K562 (cell line): Measurements from ENCODE around the gene SRP72. TPM values are rescaled to one million over a fixed set of nuclear protein-coding genes. Genes with fewer than 3 reads are reported as not detected.

Experiments
- FIP1L1 ChIP-seq: fragments of 200-400 bp; formaldehyde crosslinking; IDR thresholded peaks from 2 replicates; pipeline ENCODE4 v1.6.1; 2018; ENCODE audit warnings: mild to moderate bottlenecking, low read depth, low read length; ENCODE audit not compliant: poor library complexity, severe bottlenecking
- FOSL1 ChIP-seq: fragments of 200-800 bp; sonication (Bioruptor generic); conservative IDR thresholded peaks from 2 replicates; pipeline ENCODE4 v1.6.1; 2016; ENCODE audit warnings: missing genetic modification characterization, missing compliant biosample characterization
- HCFC1 ChIP-seq: IDR thresholded peaks from 2 replicates; pipeline ENCODE4 v1.6.1; 2012; ENCODE audit warnings: low read depth, low read length, improper control_type of control experiment
- HDAC2 ChIP-seq: fragments of 450-650 bp; IDR thresholded peaks from 2 replicates; pipeline ENCODE4 v1.6.1; 2016; ENCODE audit warnings: mild to moderate bottlenecking
- HDAC3 ChIP-seq: fragments of 450-650 bp; IDR thresholded peaks from 2 replicates; pipeline ENCODE4 v1.6.1; 2018; ENCODE audit warnings: borderline replicate concordance, mild to moderate bottlenecking, moderate library complexity; ENCODE audit not compliant: partially characterized antibody
- HLTF ChIP-seq: fragments of 450-650 bp; IDR thresholded peaks from 2 replicates; pipeline ENCODE4 v1.6.1; 2016
- HMG20B ChIP-seq: fragments of 250-450 bp; sonication (Bioruptor Pico); IDR thresholded peaks from 2 replicates; pipeline ENCODE4 v1.5.0; 2021; ENCODE audit warnings: mild to moderate bottlenecking
- KAT2B ChIP-seq: IDR thresholded peaks from one replicate; pipeline ENCODE4 v1.6.1; 2012; ENCODE audit warnings: low read depth, mild to moderate bottlenecking, control low read depth, inconsistent platforms, low read length, moderate library complexity
- RBM14 ChIP-seq: fragments of 200-400 bp; formaldehyde crosslinking; IDR thresholded peaks from 2 replicates; pipeline ENCODE4 v1.6.1; 2018; ENCODE audit warnings: low read depth, mild to moderate bottlenecking, low read length, moderate library complexity, borderline replicate concordance; ENCODE audit not compliant: insufficient read depth
- RBM15 ChIP-seq: fragments of 200-400 bp; formaldehyde crosslinking; IDR thresholded peaks from 2 replicates; pipeline ENCODE4 v1.6.1; 2018; ENCODE audit warnings: mild to moderate bottlenecking, low read length, moderate library complexity; ENCODE audit not compliant: insufficient read depth
- SIRT6 ChIP-seq: IDR thresholded peaks from one replicate; pipeline ENCODE4 v1.6.1; 2012; ENCODE audit warnings: low read depth, mild to moderate bottlenecking, control low read depth, inconsistent platforms, low read length, moderate library complexity
- TBP ChIP-seq: optimal IDR thresholded peaks from 2 replicates; pipeline ENCODE3; 2011; ENCODE audit warnings: low read depth, low read length, improper control_type of control experiment
- YY1 ChIP-seq, 3 experiments: IDR thresholded peaks; 2 replicates each; pipeline ENCODE4 v1.6.1; 2011; ENCODE audit warnings: low read length in 2 of 3, mild to moderate bottlenecking in 2 of 3, moderate library complexity in 2 of 3, borderline replicate concordance in 1 of 3, control low read depth in 1 of 3, low read depth in 1 of 3; ENCODE audit not compliant: insufficient read depth in 3 of 3, insufficient replicate concordance in 2 of 3, control insufficient read depth in 1 of 3, insufficient read length in 1 of 3; ENCODE audit errors: extremely low read depth in 1 of 3
- ZBTB1 ChIP-seq: sonication (generic); formaldehyde crosslinking; IDR thresholded peaks from 2 replicates; pipeline ENCODE4 v1.8.1; 2023; ENCODE audit warnings: missing genetic modification reagents, low read depth, mild to moderate bottlenecking, borderline replicate concordance
- ZC3H4 ChIP-seq: sonication (generic); formaldehyde crosslinking; IDR thresholded peaks from 2 replicates; pipeline ENCODE4 v1.9.0; 2021; ENCODE audit warnings: missing genetic modification reagents, borderline replicate concordance
- ZKSCAN3 ChIP-seq: fragments of 250-450 bp; sonication (Bioruptor Pico); IDR thresholded peaks from 2 replicates; pipeline ENCODE4 v1.4.0; 2020
- ZNF140 ChIP-seq: fragments of 250-450 bp; sonication (Bioruptor Pico); IDR thresholded peaks from 2 replicates; pipeline ENCODE4 v1.8.0; 2021; ENCODE audit warnings: moderate library complexity, mild to moderate bottlenecking, inconsistent platforms
- ZNF589 ChIP-seq: fragments of 200-800 bp; sonication (Bioruptor generic); IDR thresholded peaks from 2 replicates; pipeline ENCODE4 v1.6.1; 2016; ENCODE audit warnings: low read depth, missing genetic modification characterization, missing compliant biosample characterization
- ZNF764 ChIP-seq: fragments of 250-450 bp; sonication (Bioruptor Pico); IDR thresholded peaks from 2 replicates; pipeline ENCODE4 v1.4.0; 2020; ENCODE audit warnings: low read depth, mild to moderate bottlenecking, moderate library complexity
- polyA plus RNA-seq, 8 experiments: library from polyadenylated mRNA; depleted of rRNA in 4 of 8; stranded (reverse) in 5 of 8; unstranded in 3 of 8; fragments of >200 nt; fragmentation: Nextera tagmentation in 2 of 8; fragmentation: Illumina TruSeq in 1 of 8; extraction: Ambion mirVana in 2 of 8; extraction: Trizol in 1 of 8; gene quantifications; 2 replicates each; pipeline versions ENCODE4 v1.2.1 to v1.2.3, GENCODE V29; 2011 to 2014; ENCODE audit warnings: inconsistent platforms in 1 of 8, missing spikeins in 1 of 8
- total RNA-seq, 7 experiments: library from RNA; depleted of rRNA in 6 of 7; stranded (reverse); fragments of >200 nt in 6 of 7; fragmentation: Illumina TruSeq in 2 of 7; extraction: Trizol in 2 of 7; gene quantifications; 2 replicates each; pipeline versions ENCODE4 v1.2.1 to v1.2.3, GENCODE V29; 2011 to 2021; ENCODE audit warnings: low replicate concordance in 1 of 7
- TF ChIP-seq, protein P1 (sequence below): sonication (generic); formaldehyde crosslinking; IDR thresholded peaks from 2 replicates; pipeline ENCODE4 v1.8.1; 2022; ENCODE audit warnings: missing genetic modification reagents
- TF ChIP-seq, protein P2 (sequence below): fragments of 250-450 bp; sonication (Bioruptor Pico); IDR thresholded peaks from 2 replicates; pipeline ENCODE4 v1.8.0; 2022; ENCODE audit warnings: moderate library complexity, mild to moderate bottlenecking, inconsistent platforms
- TF ChIP-seq, protein P3 (sequence below): fragments of 250-450 bp; sonication (Bioruptor Pico); IDR thresholded peaks from 2 replicates; pipeline ENCODE4 v1.8.0; 2021; ENCODE audit warnings: moderate library complexity, mild to moderate bottlenecking, inconsistent platforms
- TF ChIP-seq, protein P4 (sequence below): sonication (generic); formaldehyde crosslinking; IDR thresholded peaks from 2 replicates; pipeline ENCODE4 v1.8.0; 2023; ENCODE audit warnings: mild to moderate bottlenecking, missing genetic modification reagents

SRP72 gene
- total and polyA plus RNA-seq, 9 of the 15 experiments (the other 6 are each of a cell fraction or from before 2014, with no cell fraction given) = 124 to 341 (median 202) TPM

DNA sequence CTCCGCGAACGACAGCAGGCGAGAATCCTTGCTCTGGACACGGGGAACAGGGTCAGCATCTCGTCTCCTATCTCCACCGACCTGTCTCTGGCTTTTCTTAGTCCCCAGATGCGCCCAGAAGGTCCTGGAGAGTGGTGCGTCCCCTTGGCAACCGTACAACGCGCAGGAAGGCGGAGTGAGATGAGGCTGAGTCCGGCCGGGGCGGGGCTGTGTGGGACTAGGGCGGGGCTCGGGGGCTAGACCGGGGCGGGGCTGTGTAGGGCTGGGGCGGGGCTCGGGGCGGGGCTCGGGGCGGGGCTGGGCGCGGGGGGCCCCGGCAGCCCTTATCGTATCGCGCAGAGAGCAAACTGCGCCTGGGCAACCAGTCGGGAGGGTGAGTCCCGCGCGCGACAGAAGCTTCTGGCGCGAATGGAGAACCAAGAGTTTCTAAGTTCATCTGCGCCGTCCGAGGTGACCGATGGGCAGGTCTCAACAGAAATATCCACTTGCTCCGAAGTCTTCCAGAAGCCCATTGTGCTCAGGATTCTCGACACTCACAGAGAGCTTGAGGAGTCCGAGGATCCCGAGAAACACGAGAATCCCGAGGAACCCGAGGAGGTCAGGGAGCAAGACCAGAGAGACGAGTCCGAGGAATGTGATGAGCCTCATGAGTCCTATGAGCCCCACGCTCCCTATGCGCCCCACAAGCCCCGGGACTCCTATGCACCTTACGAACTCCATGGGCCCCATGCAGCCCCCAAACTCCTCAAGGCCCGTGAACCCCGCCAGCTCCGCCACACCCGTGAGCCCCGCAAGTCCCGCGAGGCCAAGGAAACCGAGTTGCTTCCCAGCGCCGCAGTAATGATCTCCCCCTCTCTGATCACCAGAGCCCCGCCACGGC, 63.1 kb downstream of the SRP72 start (continued):
- TF ChIP-seq, protein P1, sequence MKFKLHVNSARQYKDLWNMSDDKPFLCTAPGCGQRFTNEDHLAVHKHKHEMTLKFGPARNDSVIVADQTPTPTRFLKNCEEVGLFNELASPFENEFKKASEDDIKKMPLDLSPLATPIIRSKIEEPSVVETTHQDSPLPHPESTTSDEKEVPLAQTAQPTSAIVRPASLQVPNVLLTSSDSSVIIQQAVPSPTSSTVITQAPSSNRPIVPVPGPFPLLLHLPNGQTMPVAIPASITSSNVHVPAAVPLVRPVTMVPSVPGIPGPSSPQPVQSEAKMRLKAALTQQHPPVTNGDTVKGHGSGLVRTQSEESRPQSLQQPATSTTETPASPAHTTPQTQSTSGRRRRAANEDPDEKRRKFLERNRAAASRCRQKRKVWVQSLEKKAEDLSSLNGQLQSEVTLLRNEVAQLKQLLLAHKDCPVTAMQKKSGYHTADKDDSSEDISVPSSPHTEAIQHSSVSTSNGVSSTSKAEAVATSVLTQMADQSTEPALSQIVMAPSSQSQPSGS (CRISPR knock-in tag) = no peak
- TF ChIP-seq HDAC2 (no peak), HMG20B (CRISPR knock-in tag) (no peak), ZNF764 (CRISPR knock-in tag) (no peak), FIP1L1 (no peak), ZC3H4 (CRISPR knock-in tag) (no peak), HLTF (no peak), RBM15 (no peak), ZBTB1 (no peak), TBP (peak; percentile 80), YY1 (IDR thresholded peaks at IDR 0.05; ENCODE audit: borderline replicate concordance in 1 of 3, control insufficient read depth in 1 of 3, extremely low read depth in 1 of 3, insufficient read depth in 3 of 3, insufficient read length in 1 of 3, insufficient replicate concordance in 2 of 3, low read depth in 1 of 3, low read length in 2 of 3) (peak in 1 of 3 experiments; percentile 57), HDAC3 (no peak), KAT2B (no peak), ZNF140 (no peak), FOSL1 (tag) (no peak), ZKSCAN3 (no peak), HCFC1 (no peak), ZNF589 (CRISPR knock-in tag) (no peak), SIRT6 (no peak), RBM14 (no peak)
- TF ChIP-seq, protein P2, sequence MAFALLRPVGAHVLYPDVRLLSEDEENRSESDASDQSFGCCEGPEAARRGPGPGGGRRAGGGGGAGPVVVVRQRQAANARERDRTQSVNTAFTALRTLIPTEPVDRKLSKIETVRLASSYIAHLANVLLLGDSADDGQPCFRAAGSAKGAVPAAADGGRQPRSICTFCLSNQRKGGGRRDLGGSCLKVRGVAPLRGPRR (CRISPR knock-in tag) = no peak
- TF ChIP-seq, protein P3, sequence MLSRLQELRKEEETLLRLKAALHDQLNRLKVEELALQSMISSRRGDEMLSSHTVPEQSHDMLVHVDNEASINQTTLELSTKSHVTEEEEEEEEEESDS (CRISPR knock-in tag) = no peak
- TF ChIP-seq, protein P4, sequence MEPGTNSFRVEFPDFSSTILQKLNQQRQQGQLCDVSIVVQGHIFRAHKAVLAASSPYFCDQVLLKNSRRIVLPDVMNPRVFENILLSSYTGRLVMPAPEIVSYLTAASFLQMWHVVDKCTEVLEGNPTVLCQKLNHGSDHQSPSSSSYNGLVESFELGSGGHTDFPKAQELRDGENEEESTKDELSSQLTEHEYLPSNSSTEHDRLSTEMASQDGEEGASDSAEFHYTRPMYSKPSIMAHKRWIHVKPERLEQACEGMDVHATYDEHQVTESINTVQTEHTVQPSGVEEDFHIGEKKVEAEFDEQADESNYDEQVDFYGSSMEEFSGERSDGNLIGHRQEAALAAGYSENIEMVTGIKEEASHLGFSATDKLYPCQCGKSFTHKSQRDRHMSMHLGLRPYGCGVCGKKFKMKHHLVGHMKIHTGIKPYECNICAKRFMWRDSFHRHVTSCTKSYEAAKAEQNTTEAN = no peak
